ENCODE results near the gene ZNF300. TPM values are rescaled to one million over a fixed set of nuclear protein-coding genes. Genes with fewer than 3 reads are reported as not detected.
"Not testable (repeated sequence)": the region's sequence is repeated elsewhere in the genome, so short reads cannot be mapped to it uniquely, and the experiment has no call there.

ZNF300 gene
- total and polyA plus RNA-seq, 12 donors, result 0.12 to 7.4 (median 0.85) TPM

DNA sequence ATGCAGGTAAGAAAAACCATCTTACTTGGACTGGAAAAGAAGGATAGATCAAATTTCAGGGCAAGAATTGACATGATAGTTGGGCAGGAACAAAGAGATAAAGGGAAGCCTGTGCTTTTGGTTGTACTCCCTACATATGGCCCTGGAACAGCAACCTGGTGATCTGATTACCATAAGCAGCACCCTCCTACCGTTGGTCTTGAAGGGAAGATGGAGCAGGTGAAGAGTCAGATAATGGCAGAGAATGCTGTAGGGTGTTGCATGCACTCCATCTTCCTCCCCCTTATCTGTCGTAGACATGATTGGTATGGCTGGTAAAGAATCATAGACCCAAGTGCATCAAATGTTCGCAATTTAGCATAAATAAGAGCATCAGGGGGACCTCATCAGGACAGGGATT is 53.7 kb downstream of the ZNF300 start:
- TF ChIP-seq CTCF (IDR thresholded peaks at IDR 0.05) (no peak), POLR2A (IDR thresholded peaks at IDR 0.05) (no peak)
- DNase-seq, result no peak
- H3K4me1 ChIP-seq (replicated peaks in 1 of 2), result peaks cover 0 to 4% of the 10 kb centered on the region in 2 donors
- H3K27me3 ChIP-seq, result no peaks in the 10 kb centered on the region
- H3K36me3 ChIP-seq (replicated peaks in 1 of 2), result no peaks in the 10 kb centered on the region
- WGBS, 4 donors, result 53 to 75% (median 74%) methylated on average over 3 of the region's 3 CpGs
- intact Hi-C loops (cut with DNase I), result no loop called here
- no peaks in the 10 kb centered on the region for H3K9me3 ChIP-seq (replicated peaks in 1 of 3)
- H3K27ac ChIP-seq, result no peak overlapping the region
- H3K4me3 ChIP-seq, result no peak overlapping the region

GRCh38 chr5:150848271-150848670 is 56.5 kb downstream of the ZNF300 start:
- Histone ChIP-seq H3K27ac (no peak overlapping the region), H3K4me1 (replicated peaks in 1 of 2) (peaks cover 0 to 4% of the 10 kb centered on the region in 2 donors), H3K9me3 (replicated peaks in 1 of 3) (no peaks in the 10 kb centered on the region), H3K4me3 (no peak overlapping the region), H3K27me3 (no peaks in the 10 kb centered on the region), H3K36me3 (replicated peaks in 1 of 2) (no peaks in the 10 kb centered on the region)
- intact Hi-C loops (cut with DNase I), result loop anchor here (5.0 to 10.0 kb wide), 4 partner anchors 143 to 293 kb away; partner anchors contain the start of genes RBM22 (in 2 of the 2) and MYOZ3 (in 1 of the 2)
- no peak for TF ChIP-seq CTCF (IDR thresholded peaks at IDR 0.05)
- TF ChIP-seq POLR2A (IDR thresholded peaks at IDR 0.05), result no peak
- WGBS, 4 donors, result 62 to 73% (median 66%) methylated on average over 3 to 4 of the region's 4 CpGs
- no peak for DNase-seq

GRCh38 chr5:150847334-150847695 is 57.5 kb downstream of the ZNF300 start:
- WGBS, 4 donors, result 42 to 49% (median 44%) methylated on average over 5 of the region's 5 CpGs
- DNase-seq, result no peak
- H3K4me1 ChIP-seq (replicated peaks in 1 of 2), result peaks cover 0 to 4% of the 10 kb centered on the region in 2 donors

DNA sequence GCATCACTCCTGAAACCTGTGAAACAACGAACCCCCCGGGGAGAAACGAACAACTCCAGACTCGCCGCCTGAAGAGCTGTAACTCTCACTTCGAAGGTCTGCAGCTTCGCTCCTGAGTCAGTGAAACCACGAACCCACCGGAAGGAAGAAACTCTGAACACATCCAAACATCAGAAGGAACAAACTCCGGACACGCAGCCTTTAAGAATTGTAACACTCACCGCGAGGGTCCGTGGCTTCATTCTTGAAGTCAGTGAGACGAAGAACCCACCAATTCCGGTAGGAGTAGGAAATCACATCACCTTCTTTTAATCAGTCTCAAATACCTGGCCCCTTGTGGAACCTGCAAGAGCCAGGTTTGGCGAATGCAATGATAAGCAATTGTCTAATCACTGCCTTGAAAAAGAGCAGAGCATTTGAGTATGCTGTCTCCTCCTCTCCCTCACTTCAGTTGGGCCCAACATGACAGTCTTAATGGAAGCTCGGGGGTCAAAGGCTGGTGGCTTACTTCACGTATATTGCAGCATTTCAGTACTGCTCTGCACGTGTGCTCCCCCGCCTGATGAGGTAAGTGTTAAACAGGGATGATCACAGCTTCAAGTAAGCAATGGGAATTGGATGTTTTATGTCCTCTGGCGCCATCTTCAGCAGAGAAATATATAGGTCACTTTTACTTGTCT is 58.0 kb downstream of the ZNF300 start:
- TF ChIP-seq POLR2A (IDR thresholded peaks at IDR 0.05) (no peak), CTCF (IDR thresholded peaks at IDR 0.05) (peak; percentile 46 to 90 (median 83))
- DNase-seq, result peak; percentile 46 to 74 (median 56)
- Histone ChIP-seq H3K27ac (no peak overlapping the region), H3K36me3 (replicated peaks in 1 of 2) (no peaks in the 10 kb centered on the region), H3K27me3 (no peaks in the 10 kb centered on the region), H3K4me1 (replicated peaks in 1 of 2) (peaks cover 0 to 4% of the 10 kb centered on the region in 2 donors), H3K9me3 (replicated peaks in 1 of 3) (no peaks in the 10 kb centered on the region), H3K4me3 (no peak overlapping the region)
- 47 to 57% (median 56%) methylated on average over 22 of the region's 22 CpGs for WGBS, 4 donors
- intact Hi-C loops (cut with DNase I), result loop anchor here (2.0 to 10.0 kb wide), 5 partner anchors 46 to 292 kb away; partner anchors contain the start of genes RBM22 (in 2 of the 2) and MYOZ3 (in 1 of the 2)

More at GRCh38 chr5:150847334-150847695, 57.5 kb downstream of the ZNF300 start:
- intact Hi-C loops (cut with DNase I), result loop anchor here (2.0 to 10.0 kb wide), 5 partner anchors 47 to 293 kb away; partner anchors contain the start of genes RBM22 (in 2 of the 2) and MYOZ3 (in 1 of the 2)
- Histone ChIP-seq H3K27ac (no peak overlapping the region), H3K27me3 (no peaks in the 10 kb centered on the region), H3K9me3 (replicated peaks in 1 of 3) (no peaks in the 10 kb centered on the region), H3K36me3 (replicated peaks in 1 of 2) (no peaks in the 10 kb centered on the region), H3K4me3 (no peak overlapping the region)
- TF ChIP-seq POLR2A (IDR thresholded peaks at IDR 0.05) (no peak), CTCF (IDR thresholded peaks at IDR 0.05) (no peak)

DNA sequence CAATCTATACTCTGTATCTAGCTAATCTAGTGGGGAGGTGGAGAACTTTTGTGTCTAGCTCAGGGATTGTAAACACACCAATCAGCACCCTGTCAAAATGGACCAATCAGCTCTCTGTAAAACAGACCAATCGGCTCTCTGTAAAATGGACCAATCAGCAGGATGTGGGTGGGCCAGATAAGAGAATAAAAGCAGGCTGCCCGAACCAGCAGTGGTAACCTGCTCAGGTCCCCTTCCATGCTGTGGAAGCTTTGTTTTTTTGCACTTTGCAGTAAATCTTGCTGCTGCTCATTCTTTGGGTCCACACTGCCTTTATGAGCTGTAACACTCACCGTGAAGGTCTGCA is 58.5 kb downstream of the ZNF300 start, which contains the start of gene IRGM:
TSS of gene IRGM (plus strand) at position 214 of the 346 bp plus-strand sequence. CDS start 1,603 bp downstream, outside the sequence.
- H3K27me3 ChIP-seq; H3K4me3 ChIP-seq; H3K36me3 ChIP-seq (replicated peaks in 1 of 2); H3K27ac ChIP-seq; H3K9me3 ChIP-seq (replicated peaks in 1 of 3); DNase-seq; H3K4me1 ChIP-seq (replicated peaks in 1 of 2): not testable (repeated sequence)
- WGBS, 4 donors, result 64 to 74% (median 67%) methylated on average over 3 of the region's 3 CpGs
- intact Hi-C loops (cut with DNase I), result loop anchor here (2.0 to 10.0 kb wide), 5 partner anchors 45 to 291 kb away; partner anchors contain the start of genes RBM22 (in 2 of the 2) and MYOZ3 (in 1 of the 2)

- WGBS, 4 donors, result 88 to 97% (median 92%) methylated on average over 8 to 32 of the region's 32 CpGs
- not testable (repeated sequence) for H3K27me3 ChIP-seq
- intact Hi-C loops (cut with DNase I), result loop anchor here (5.0 to 10.0 kb wide), 4 partner anchors 141 to 291 kb away; partner anchors contain the start of genes RBM22 (in 2 of the 2) and MYOZ3 (in 1 of the 2)
These were observed 59.5 kb downstream of the ZNF300 start for GRCh38 chr5:150845185-150845859.

More at GRCh38 chr5:150845185-150845859, 59.5 kb downstream of the ZNF300 start:
- not testable (repeated sequence) for H3K4me1 ChIP-seq (replicated peaks in 1 of 2); H3K9me3 ChIP-seq (replicated peaks in 1 of 3); H3K27ac ChIP-seq; H3K4me3 ChIP-seq; DNase-seq; H3K36me3 ChIP-seq (replicated peaks in 1 of 2)

Measured in adrenal gland (tissue), 12 donors.